Peyer's patch (tissue), 4 donors: Measurements from ENCODE around the gene TADA2B. TPM values are rescaled to one million over a fixed set of nuclear protein-coding genes. Genes with fewer than 3 reads are reported as not detected.

Source experiments
- DNase-seq, 3 donors: peaks; one replicate each; pipeline ENCODE4 v3.0.0-alpha.2; 2017 to 2019
- H3K27ac ChIP-seq, 4 donors: fragments of 200-600 bp; sonication (generic); one replicate each; pipeline ENCODE4 v1.5.1; 2016 to 2019
- H3K27me3 ChIP-seq, 2 donors: fragments of 200-600 bp; sonication (generic); one replicate each; pipeline ENCODE4 v1.5.1; 2019
- H3K36me3 ChIP-seq, 3 donors: fragments of 200-600 bp; sonication (generic); one replicate each; pipeline ENCODE4 v1.5.1; 2016 to 2019
- H3K4me1 ChIP-seq, 4 donors: fragments of 200-600 bp; sonication (generic); one replicate each; pipeline ENCODE4 v1.5.1; 2016 to 2019
- H3K4me3 ChIP-seq, 4 donors: fragments of 200-600 bp; sonication (generic); 1 replicate in 3 of 4; 2 replicates in 1 of 4; pipeline ENCODE4 v1.5.1; 2016 to 2019; ENCODE audit warnings: mild to moderate bottlenecking in 1 of 4
- H3K9me3 ChIP-seq, 4 donors: fragments of 200-600 bp; sonication (generic); one replicate each; pipeline ENCODE4 v1.5.1; 2016 to 2019; ENCODE audit warnings: mild to moderate bottlenecking in 1 of 4
- CTCF ChIP-seq, 6 experiments: fragments of 450-650 bp in 4 of 6; fragments of 200-600 bp in 2 of 6; sonication (generic) in 1 of 6; IDR thresholded peaks; one replicate each; pipeline ENCODE4 v1.5.1; 2017 to 2019; ENCODE audit warnings: antibody characterized with exemption in 6 of 6, mild to moderate bottlenecking in 3 of 6, moderate library complexity in 1 of 6
- POLR2A ChIP-seq, 2 donors: fragments of 450-650 bp; IDR thresholded peaks; one replicate each; pipeline ENCODE4 v1.5.1; 2017; ENCODE audit warnings: antibody characterized with exemption in 2 of 2, mild to moderate bottlenecking in 2 of 2, moderate library complexity in 2 of 2
- total RNA-seq, 4 donors: library from RNA; depleted of rRNA; stranded (reverse); fragments of >200 nt; gene quantifications; one replicate each; pipeline ENCODE4 v1.1.0, GENCODE V29; 2016

Gene TADA2B
- total RNA-seq, 4 donors from 2014 or later: 23.1 to 31.4 (median 27.8) TPM

GRCh38 chr4:7066493-7066892 is 23.3 kb downstream of the TADA2B start:
- Histone ChIP-seq H3K4me3 (peak overlapping the region in 3 of 4 donors; percentile 87 to 98 (median 93)), H3K4me1 (peaks cover 4 to 25% (median 13%) of the 10 kb centered on the region in 4 donors), H3K27ac (no peak overlapping the region), H3K9me3 (no peaks in the 10 kb centered on the region), H3K36me3 (peaks cover 0 to 38% (median 0%) of the 10 kb centered on the region in 3 donors), H3K27me3 (no peaks in the 10 kb centered on the region)
- no peak for TF ChIP-seq CTCF (IDR thresholded peaks at IDR 0.05)
- no peak for TF ChIP-seq POLR2A (IDR thresholded peaks at IDR 0.05)
- no peak for DNase-seq

- no peak for TF ChIP-seq POLR2A (IDR thresholded peaks at IDR 0.05)
- TF ChIP-seq CTCF (IDR thresholded peaks at IDR 0.05): no peak
- Histone ChIP-seq H3K4me3 (peak overlapping the region; percentile 66 to 98 (median 90)), H3K27me3 (no peaks in the 10 kb centered on the region), H3K9me3 (no peaks in the 10 kb centered on the region), H3K36me3 (peaks cover 0 to 32% (median 0%) of the 10 kb centered on the region in 3 donors), H3K4me1 (peaks cover 4 to 25% (median 13%) of the 10 kb centered on the region in 4 donors), H3K27ac (peak overlapping the region; percentile 80 to 94 (median 92))
- DNase-seq: no peak
Observed at GRCh38 chr4:7067126-7067451, 23.9 kb downstream of the TADA2B start.

GRCh38 chr4:7067452-7068278 is 24.5 kb downstream of the TADA2B start, which contains the start of gene GRPEL1:
TSS of gene GRPEL1 (minus strand) at chr4:7068064. CDS start at chr4:7068032, 32 bp downstream.
- Histone ChIP-seq H3K9me3 (no peaks in the 10 kb centered on the region), H3K27me3 (no peaks in the 10 kb centered on the region), H3K4me3 (peak within 1 kb of the TSS; percentile 66 to 98 (median 90)), H3K27ac (peak within 1 kb of the TSS; percentile 80 to 94 (median 92)), H3K4me1 (peaks cover 4 to 25% (median 13%) of the 10 kb centered on the region in 4 donors), H3K36me3 (peaks cover 0 to 28% (median 0%) of the 10 kb centered on the region in 3 donors)
- peak; percentile 73 to 100 (median 100) for DNase-seq
- peak; percentile 96 to 97 for TF ChIP-seq POLR2A (IDR thresholded peaks at IDR 0.05)
- no peak for TF ChIP-seq CTCF (IDR thresholded peaks at IDR 0.05)

GRCh38 chr4:7068279-7068842 is 25.2 kb downstream of the TADA2B start:
- H3K4me3 ChIP-seq: peak overlapping the region; percentile 66 to 98 (median 90)
- H3K27me3 ChIP-seq: no peaks in the 10 kb centered on the region
- H3K4me1 ChIP-seq: peaks cover 4 to 25% (median 13%) of the 10 kb centered on the region in 4 donors
- peak in 1 of 2 donors; percentile 9 for TF ChIP-seq POLR2A (IDR thresholded peaks at IDR 0.05)
- no peak for TF ChIP-seq CTCF (IDR thresholded peaks at IDR 0.05)
- peak overlapping the region; percentile 80 to 93 (median 90) for H3K27ac ChIP-seq
- H3K36me3 ChIP-seq: peaks cover 0 to 21% (median 0%) of the 10 kb centered on the region in 3 donors
- DNase-seq: peak in 1 of 3 donors; percentile 100
- no peaks in the 10 kb centered on the region for H3K9me3 ChIP-seq

GRCh38 chr4:7068883-7069282 is 25.7 kb downstream of the TADA2B start:
- no peak for TF ChIP-seq POLR2A (IDR thresholded peaks at IDR 0.05)
- no peak for TF ChIP-seq CTCF (IDR thresholded peaks at IDR 0.05)
- peak overlapping the region; percentile 80 to 93 (median 90) for H3K27ac ChIP-seq
- H3K4me3 ChIP-seq: peak overlapping the region; percentile 66 to 98 (median 90)
- peaks cover 4 to 25% (median 13%) of the 10 kb centered on the region in 4 donors for H3K4me1 ChIP-seq
- no peak for DNase-seq
- H3K27me3 ChIP-seq: no peaks in the 10 kb centered on the region
- H3K9me3 ChIP-seq: no peaks in the 10 kb centered on the region
- H3K36me3 ChIP-seq: peaks cover 0 to 15% (median 0%) of the 10 kb centered on the region in 3 donors
